AG09319 (cell line): ENCODE data around the gene RUNX3.

Experiments
- DNase-seq: peaks from one replicate; pipeline ENCODE4 v3.0.0-alpha.2; 2010; ENCODE audit warnings: low read depth; ENCODE audit errors: extremely low read depth
- CTCF ChIP-seq: IDR thresholded peaks from 2 replicates; pipeline ENCODE4 v1.5.1; 2011; ENCODE audit warnings: low read depth, mild to moderate bottlenecking, inconsistent platforms, low read length, moderate library complexity

Gene RUNX3

GRCh38 chr1:24926563-24927249 is 3.4 kb downstream of the RUNX3 start:
- TF ChIP-seq CTCF = no peak
- DNase-seq = no peak

GRCh38 chr1:24925963-24926362 is 4.1 kb downstream of the RUNX3 start:
- DNase-seq = no peak
- no peak for TF ChIP-seq CTCF

- DNase-seq = no peak
- TF ChIP-seq CTCF = no peak
Measured at GRCh38 chr1:24925082-24925779, 4.8 kb downstream of the RUNX3 start.

- no peak for DNase-seq
- TF ChIP-seq CTCF = no peak
Measured at GRCh38 chr1:24923485-24924113, 6.5 kb downstream of the RUNX3 start.

GRCh38 chr1:24921938-24922662 is 8.0 kb downstream of the RUNX3 start:
- TF ChIP-seq CTCF = no peak
- DNase-seq = no peak

- DNase-seq = no peak
- TF ChIP-seq CTCF = no peak
Measured at GRCh38 chr1:24921412-24921811, 8.7 kb downstream of the RUNX3 start.
